ENCODE data around the gene SHTN1.

Gene SHTN1

DNA sequence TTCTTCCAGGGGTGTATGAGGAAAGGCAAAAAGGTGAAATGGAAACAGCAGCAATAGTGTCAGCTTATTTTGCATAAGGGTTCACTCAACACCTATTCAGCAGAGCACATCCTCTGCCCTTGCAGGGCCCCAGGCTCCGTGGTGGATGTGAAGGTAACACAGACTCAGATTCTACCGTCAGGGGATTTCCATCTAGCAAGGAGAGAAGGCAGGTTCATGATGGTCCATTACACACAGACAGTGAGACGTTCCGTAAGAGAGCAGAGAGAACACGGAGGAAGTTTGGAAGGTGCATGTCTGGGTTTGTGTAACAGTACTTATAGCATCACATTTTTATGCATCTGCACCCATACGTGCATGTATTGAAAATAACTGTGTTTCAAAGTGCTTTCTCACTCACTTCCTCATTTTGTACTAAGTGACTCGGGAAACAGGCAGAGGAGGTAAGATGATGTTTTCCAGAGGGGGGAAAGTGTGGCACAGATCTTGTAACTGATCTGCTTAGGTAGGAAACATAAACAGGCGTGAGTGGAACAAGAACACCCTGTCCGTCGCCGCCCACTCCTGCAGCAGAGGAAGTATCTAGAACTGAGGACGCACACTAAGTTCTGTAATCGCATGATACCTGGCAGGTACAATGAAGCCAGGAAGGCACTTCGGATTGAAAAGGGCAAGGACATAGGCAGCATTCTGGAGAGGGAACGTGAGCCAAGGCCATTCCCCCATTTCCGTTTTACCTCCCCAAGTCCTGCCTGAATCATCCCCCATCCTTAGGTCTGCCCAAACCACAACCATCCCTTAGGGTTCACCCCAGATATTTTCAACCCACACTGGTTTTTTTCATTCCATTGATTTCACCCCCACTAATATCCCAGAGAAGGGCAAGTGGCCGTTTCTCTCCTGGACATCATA lies 156.7 kb downstream of the SHTN1 start:
- peak; percentile 13 for DNase-seq (ENCODE audit: low spot score)
- H3K27ac ChIP-seq, result peak overlapping the region; percentile 79
- ChIA-PET CTCF (interaction anchor here (0.6 to 1.1 kb wide), 5 partner anchors 60 to 327 kb away, joined by 3 to 9 read pairs (median 3); no protein-coding TSS in a partner anchor), POLR2A (ENCODE audit: low non-redundant PET) (no interaction called here)
- TF ChIP-seq, protein P1, sequence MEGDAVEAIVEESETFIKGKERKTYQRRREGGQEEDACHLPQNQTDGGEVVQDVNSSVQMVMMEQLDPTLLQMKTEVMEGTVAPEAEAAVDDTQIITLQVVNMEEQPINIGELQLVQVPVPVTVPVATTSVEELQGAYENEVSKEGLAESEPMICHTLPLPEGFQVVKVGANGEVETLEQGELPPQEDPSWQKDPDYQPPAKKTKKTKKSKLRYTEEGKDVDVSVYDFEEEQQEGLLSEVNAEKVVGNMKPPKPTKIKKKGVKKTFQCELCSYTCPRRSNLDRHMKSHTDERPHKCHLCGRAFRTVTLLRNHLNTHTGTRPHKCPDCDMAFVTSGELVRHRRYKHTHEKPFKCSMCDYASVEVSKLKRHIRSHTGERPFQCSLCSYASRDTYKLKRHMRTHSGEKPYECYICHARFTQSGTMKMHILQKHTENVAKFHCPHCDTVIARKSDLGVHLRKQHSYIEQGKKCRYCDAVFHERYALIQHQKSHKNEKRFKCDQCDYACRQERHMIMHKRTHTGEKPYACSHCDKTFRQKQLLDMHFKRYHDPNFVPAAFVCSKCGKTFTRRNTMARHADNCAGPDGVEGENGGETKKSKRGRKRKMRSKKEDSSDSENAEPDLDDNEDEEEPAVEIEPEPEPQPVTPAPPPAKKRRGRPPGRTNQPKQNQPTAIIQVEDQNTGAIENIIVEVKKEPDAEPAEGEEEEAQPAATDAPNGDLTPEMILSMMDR (conservative IDR thresholded peaks at IDR 0.05; ENCODE audit: low read depth), result no peak

DNA sequence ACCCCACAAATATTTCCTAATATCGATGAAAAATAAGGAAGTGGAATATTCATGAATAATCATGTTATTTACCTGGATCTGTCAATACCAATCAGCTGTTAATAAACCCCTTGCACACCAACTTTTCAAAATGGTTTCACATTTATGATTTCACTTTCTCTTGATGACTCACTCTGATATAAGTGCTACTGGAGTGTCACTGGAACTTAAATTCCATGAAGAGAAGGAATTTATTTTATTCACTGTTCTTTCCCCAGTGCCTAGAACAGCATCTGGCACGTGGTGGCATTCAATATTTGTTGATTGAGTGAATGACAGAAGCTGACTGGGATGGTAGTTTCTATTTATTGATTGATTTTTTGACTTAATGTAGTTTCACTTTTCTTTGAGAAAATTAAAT lies 159.2 kb downstream of the SHTN1 start:
- H3K27ac ChIP-seq, result no peak overlapping the region
- TF ChIP-seq, protein P1 (conservative IDR thresholded peaks at IDR 0.05; ENCODE audit: low read depth), result no peak
- POLR2A ChIA-PET (ENCODE audit: low non-redundant PET), result no interaction called here
- DNase-seq (ENCODE audit: low spot score), result no peak
- CTCF ChIA-PET, result interaction anchor here (0.6 kb wide), 1 partner anchor 12 kb away, joined by 4 read pairs; no protein-coding TSS in a partner anchor

DNA sequence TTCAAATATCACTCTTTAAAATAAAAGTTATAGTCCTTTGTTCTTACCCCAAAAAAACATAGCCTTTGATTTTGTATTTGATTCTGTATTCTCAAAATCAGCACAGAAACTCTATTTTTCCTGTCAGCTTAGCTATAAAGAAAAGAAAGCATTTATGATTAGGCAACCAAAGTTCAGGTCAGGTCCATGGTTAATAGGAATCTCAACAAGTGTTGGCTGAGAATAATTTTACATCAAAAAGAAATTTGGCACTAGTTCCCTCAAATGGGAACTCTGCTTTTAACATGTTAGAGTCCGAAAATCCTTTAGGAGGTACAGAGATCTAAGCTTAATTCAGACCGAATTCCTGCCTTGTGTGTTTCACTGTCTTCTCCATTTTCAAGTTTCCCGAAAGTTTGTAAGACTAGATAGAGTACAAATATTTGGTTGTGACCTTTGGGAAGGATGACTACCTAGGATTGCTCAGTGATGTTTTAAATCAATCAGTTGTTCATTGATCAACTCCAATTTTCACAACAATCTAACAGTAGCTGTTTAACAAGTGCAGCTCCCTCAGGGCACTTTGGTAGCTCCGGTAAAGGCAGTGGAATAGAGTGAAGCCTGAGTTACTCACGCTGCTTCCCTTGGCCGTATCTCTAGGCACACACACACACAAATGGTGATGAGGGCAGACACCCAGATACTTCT lies 164.5 kb downstream of the SHTN1 start:
- ChIA-PET POLR2A (ENCODE audit: low non-redundant PET) (interaction anchor here (0.5 to 0.6 kb wide), 2 partner anchors 12 to 247 kb away, joined by 8 to 10 read pairs; no protein-coding TSS in a partner anchor), CTCF (interaction anchor here (0.6 to 0.9 kb wide), 2 partner anchors 271 to 326 kb away, joined by 3 read pairs; no protein-coding TSS in a partner anchor)
- TF ChIP-seq, protein P1 (conservative IDR thresholded peaks at IDR 0.05; ENCODE audit: low read depth), result no peak
- H3K27ac ChIP-seq, result no peak overlapping the region
- no peak for DNase-seq (ENCODE audit: low spot score)

DNA sequence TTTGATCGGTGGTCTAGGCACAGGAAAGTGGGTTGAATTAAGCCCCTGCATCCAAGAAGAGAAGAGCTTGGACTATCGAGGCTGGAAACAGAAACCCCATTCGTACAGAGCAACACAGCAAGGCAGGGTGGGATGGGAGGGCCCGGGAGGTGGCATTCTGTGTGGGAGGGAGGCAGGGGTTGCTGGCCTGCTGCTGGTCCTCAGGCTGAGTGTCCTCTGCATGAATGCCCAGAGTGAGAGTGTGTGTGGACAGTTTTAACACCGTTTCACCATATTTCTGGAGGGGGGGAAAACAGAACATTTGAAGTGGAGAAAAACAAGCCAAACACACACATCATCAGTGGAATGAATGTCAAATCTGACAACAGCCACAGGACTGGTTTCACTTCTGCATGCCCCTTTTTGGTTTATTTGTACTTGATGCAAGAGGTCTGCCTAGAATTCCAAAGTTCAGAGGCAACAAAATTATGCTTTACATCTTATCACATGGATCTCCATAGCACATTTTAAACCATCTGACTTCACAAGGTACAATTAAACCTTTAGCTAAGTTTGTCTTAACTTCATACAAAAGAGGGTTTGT lies 166.8 kb downstream of the SHTN1 start:
- ChIA-PET CTCF (interaction anchor here (1.1 kb wide), 1 partner anchor 29 kb away, joined by 3 read pairs; no protein-coding TSS in a partner anchor), POLR2A (ENCODE audit: low non-redundant PET) (no interaction called here)
- TF ChIP-seq, protein P1 (conservative IDR thresholded peaks at IDR 0.05; ENCODE audit: low read depth), result no peak
- DNase-seq (ENCODE audit: low spot score), result no peak
- no peak overlapping the region for H3K27ac ChIP-seq

DNA sequence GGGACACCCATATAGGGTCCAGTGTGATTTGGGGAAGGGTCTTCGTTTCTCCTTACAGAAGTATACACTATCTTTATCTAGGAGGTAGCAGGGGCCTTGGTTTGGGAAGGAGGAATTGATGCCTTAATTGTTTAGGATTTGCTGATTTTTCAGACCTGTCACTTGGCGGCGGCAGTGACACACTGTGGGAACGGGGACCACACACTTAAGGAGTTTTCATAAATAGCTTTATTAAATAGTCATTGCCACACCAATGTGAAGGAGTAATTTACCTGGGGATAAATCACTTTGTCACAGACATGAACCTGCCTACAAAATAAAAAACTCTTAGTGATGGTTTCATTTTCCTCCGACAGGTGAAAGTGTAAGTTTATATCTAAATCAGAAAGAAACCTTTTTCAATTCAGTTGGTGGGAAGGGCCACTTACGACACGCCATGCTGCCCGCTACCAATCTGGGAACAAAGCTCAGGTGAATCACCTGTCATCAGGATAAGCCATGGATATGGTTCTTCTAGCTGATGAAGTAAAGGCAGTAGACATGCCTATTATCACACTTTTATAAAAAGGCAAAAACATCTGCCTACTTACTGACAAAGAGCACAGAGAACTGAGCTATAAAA lies 168.0 kb downstream of the SHTN1 start:
- ChIA-PET CTCF (interaction anchor here (0.6 to 1.4 kb wide), 5 partner anchors 54 to 366 kb away, joined by 3 to 4 read pairs (median 3); no protein-coding TSS in a partner anchor), POLR2A (ENCODE audit: low non-redundant PET) (no interaction called here)
- no peak for DNase-seq (ENCODE audit: low spot score)

More for the DNA sequence above, 168.0 kb downstream of the SHTN1 start:
- TF ChIP-seq, protein P1 (conservative IDR thresholded peaks at IDR 0.05; ENCODE audit: low read depth), result no peak
- no peak overlapping the region for H3K27ac ChIP-seq

Data from RWPE1 (cell line).